SU-DHL-6 (cell line): ENCODE results near the gene CDIPT.
"Not testable (repeated sequence)": the region's sequence is repeated elsewhere in the genome, so short reads cannot be mapped to it uniquely, and the experiment has no call there.

ENCODE experiments used
- H2AFZ ChIP-seq: fragments of 200-600 bp; sonication (generic); 2 replicates; pipeline ENCODE4 v1.6.1; 2014; ENCODE audit warnings: low read depth, mild to moderate bottlenecking, moderate library complexity, mixed read lengths, antibody characterized with exemption, low read length; ENCODE audit not compliant: severe bottlenecking
- H3F3A ChIP-seq: fragments of 200-600 bp; shearing (Covaris generic); 2 replicates; pipeline ENCODE4 v1.6.0; 2016; ENCODE audit warnings: antibody characterized with exemption, mild to moderate bottlenecking; ENCODE audit not compliant: insufficient read depth
- H3K27ac ChIP-seq: fragments of 200-600 bp; sonication (generic); 2 replicates; pipeline ENCODE4 v1.5.1; 2016; ENCODE audit warnings: low read depth, mild to moderate bottlenecking, low read length, moderate library complexity, mixed read lengths
- H3K27me3 ChIP-seq: fragments of 200-600 bp; sonication (generic), shearing (Covaris generic); 2 replicates; pipeline ENCODE4 v1.6.0; 2014; ENCODE audit warnings: mild to moderate bottlenecking, low read length
- H3K36me3 ChIP-seq: fragments of 200-600 bp; sonication (generic); 2 replicates; pipeline ENCODE4 v1.6.1; 2014; ENCODE audit warnings: mild to moderate bottlenecking, low read length, mixed read lengths
- H3K4me2 ChIP-seq: fragments of 300-600, 200-600 bp; shearing (Covaris generic), sonication (generic); 2 replicates; pipeline ENCODE4 v1.6.0; 2014; ENCODE audit warnings: low read length, low read depth, mild to moderate bottlenecking; ENCODE audit not compliant: poor library complexity, severe bottlenecking
- H3K4me3 ChIP-seq: fragments of 200-600 bp; sonication (generic); 2 replicates; pipeline ENCODE4 v1.5.1; 2014; ENCODE audit warnings: antibody characterized with exemption, low read length, mild to moderate bottlenecking, mixed read lengths; ENCODE audit not compliant: insufficient read depth, poor library complexity, severe bottlenecking
- H3K79me2 ChIP-seq: fragments of 200-600 bp; sonication (generic); 2 replicates; pipeline ENCODE4 v1.6.1; 2014; ENCODE audit warnings: mild to moderate bottlenecking, low read length, moderate library complexity; ENCODE audit not compliant: insufficient read depth
- H3K9ac ChIP-seq: fragments of 200-600 bp; sonication (generic); 2 replicates; pipeline ENCODE4 v1.7.0; 2014; ENCODE audit warnings: mild to moderate bottlenecking, low read length
- H3K9me2 ChIP-seq: fragments of 200-600 bp; sonication (generic); replicated peaks from 2 replicates; pipeline ENCODE4 v1.6.1; 2014; ENCODE audit warnings: low read length; ENCODE audit not compliant: insufficient read depth
- H3K9me3 ChIP-seq: fragments of 200-600 bp; sonication (generic); 2 replicates; pipeline ENCODE4 v1.6.1; 2014; ENCODE audit warnings: low read length, mixed read lengths; ENCODE audit not compliant: insufficient read depth
- H4K20me1 ChIP-seq: fragments of 200-600 bp; sonication (generic); 2 replicates; pipeline ENCODE4 v1.6.1; 2014; ENCODE audit warnings: low read depth, mild to moderate bottlenecking, antibody characterized with exemption, low read length, moderate library complexity, mixed read lengths
- CTCF ChIP-seq: fragments of 200-600 bp; sonication (generic); IDR thresholded peaks from one replicate; pipeline ENCODE4 v1.5.1; 2017; ENCODE audit warnings: antibody characterized with exemption, mild to moderate bottlenecking, low read length, moderate library complexity; ENCODE audit not compliant: insufficient read depth, poor library complexity, severe bottlenecking
- EZH2phosphoT487 ChIP-seq: fragments of 200-600 bp; sonication (generic), shearing (Covaris generic); conservative IDR thresholded peaks from 2 replicates; pipeline ENCODE4 v1.6.1; 2018; ENCODE audit warnings: mild to moderate bottlenecking, antibody characterized with exemption, low read length, moderate library complexity, mixed read lengths

CDIPT gene

GRCh38 chr16:29910819-29911675 is 48.0 kb upstream of the CDIPT start:
- H3K9me3 ChIP-seq: no peaks in the 10 kb centered on the region
- H3K79me2 ChIP-seq: no peaks in the 10 kb centered on the region

GRCh38 chr16:29909851-29910250 is 46.8 kb upstream of the CDIPT start:
- H3K4me2 ChIP-seq, H3K9ac ChIP-seq: not testable (repeated sequence)

More at GRCh38 chr16:29910819-29911675, 48.0 kb upstream of the CDIPT start:
- H3K36me3 ChIP-seq: no peaks in the 10 kb centered on the region
- no peak overlapping the region for H3K4me3 ChIP-seq
- no peak overlapping the region for H3K27ac ChIP-seq
- H3K4me2 ChIP-seq: no peak overlapping the region
- no peaks in the 10 kb centered on the region for H3K9me2 ChIP-seq
- no peaks in the 10 kb centered on the region for H4K20me1 ChIP-seq
- H3K27me3 ChIP-seq: no peaks in the 10 kb centered on the region
- H2AFZ ChIP-seq: no peak overlapping the region
- H3F3A ChIP-seq: no peaks in the 10 kb centered on the region
- H3K9ac ChIP-seq: no peak overlapping the region
- no peak for TF ChIP-seq CTCF
- no peak for TF ChIP-seq EZH2phosphoT487

GRCh38 chr16:29909391-29909790 is 46.4 kb upstream of the CDIPT start:
- Histone ChIP-seq H3K36me3 (no peaks in the 10 kb centered on the region), H3K9ac (no peak overlapping the region), H3K27ac (no peak overlapping the region)

More at GRCh38 chr16:29909851-29910250, 46.8 kb upstream of the CDIPT start:
- H3K9me3 ChIP-seq, H2AFZ ChIP-seq, H3K27me3 ChIP-seq, H3K27ac ChIP-seq, H3K79me2 ChIP-seq, H3K36me3 ChIP-seq, H4K20me1 ChIP-seq, H3K9me2 ChIP-seq, H3K4me3 ChIP-seq, H3F3A ChIP-seq: not testable (repeated sequence)

More at GRCh38 chr16:29909391-29909790, 46.4 kb upstream of the CDIPT start:
- Histone ChIP-seq H2AFZ (no peak overlapping the region), H3K9me2 (no peaks in the 10 kb centered on the region), H4K20me1 (no peaks in the 10 kb centered on the region), H3K79me2 (no peaks in the 10 kb centered on the region), H3K27me3 (no peaks in the 10 kb centered on the region), H3F3A (no peaks in the 10 kb centered on the region), H3K9me3 (no peaks in the 10 kb centered on the region), H3K4me2 (no peak overlapping the region), H3K4me3 (no peak overlapping the region)
- TF ChIP-seq EZH2phosphoT487 (no peak), CTCF (no peak)
